Muscle of leg (tissue), 11 donors: ENCODE measurements around the gene SUSD1. TPM values are rescaled to one million over a fixed set of nuclear protein-coding genes. Genes with fewer than 3 reads are reported as not detected.

Source experiments
- DNase-seq: peaks from one replicate; pipeline ENCODE4 v3.0.0; 2013
- H3K27ac ChIP-seq: one replicate; pipeline ENCODE4 v1.5.1; 2013; ENCODE audit warnings: mild to moderate bottlenecking, low read length, control low read depth
- H3K27me3 ChIP-seq: one replicate; pipeline ENCODE4 v1.6.1; 2013; ENCODE audit warnings: low read length; ENCODE audit not compliant: control insufficient read depth, insufficient read depth
- H3K36me3 ChIP-seq: one replicate; pipeline ENCODE4 v1.6.1; 2013; ENCODE audit warnings: low read length; ENCODE audit not compliant: control insufficient read depth, insufficient read depth
- H3K4me1 ChIP-seq: one replicate; pipeline ENCODE4 v1.6.1; 2013; ENCODE audit warnings: low read length; ENCODE audit not compliant: control insufficient read depth, insufficient read depth
- H3K4me3 ChIP-seq: one replicate; pipeline ENCODE4 v1.5.1; 2013; ENCODE audit warnings: low read length, control low read depth
- H3K9me3 ChIP-seq: replicated peaks from 2 replicates; pipeline ENCODE4 v1.6.1; 2013; ENCODE audit warnings: low read depth, low read length; ENCODE audit not compliant: control insufficient read depth
- WGBS: methylation state at CpG from one replicate; pipeline ENCODE4 v1.1.5; 2013; ENCODE audit warnings: missing lambda C conversion rate; ENCODE audit not compliant: insufficient coverage; 5-methylcytosine and 5-hydroxymethylcytosine counted together
- polyA plus RNA-seq, 8 donors: library from polyadenylated mRNA; unstranded; fragments of 120-200 nt; gene quantifications; one replicate each; pipeline versions ENCODE4 v1.2.1 to v1.2.3, GENCODE V29; 2013; ENCODE audit warnings: inconsistent platforms in 1 of 8, low replicate concordance in 1 of 8; ENCODE audit not compliant: insufficient read length in 8 of 8, insufficient read depth in 1 of 8
- total RNA-seq: library from RNA; stranded (reverse); fragments of 120-200 nt; gene quantifications from one replicate; pipeline ENCODE4 v1.2.4, GENCODE V29; 2013

Gene SUSD1
- total and polyA plus RNA-seq, 9 donors: 5.9 to 15.0 (median 7.5) TPM

GRCh38 chr9:112005939-112006338 lies 169.2 kb downstream of the SUSD1 start:
- peaks cover 6% of the 10 kb centered on the region for H3K4me1 ChIP-seq
- DNase-seq: no peak

GRCh38 chr9:112003538-112003937 lies 171.6 kb downstream of the SUSD1 start:
- Histone ChIP-seq H3K9me3 (no peaks in the 10 kb centered on the region), H3K36me3 (no peaks in the 10 kb centered on the region), H3K27me3 (no peaks in the 10 kb centered on the region), H3K4me1 (peaks cover 6% of the 10 kb centered on the region), H3K4me3 (no peak overlapping the region), H3K27ac (no peak overlapping the region)
- no peak for DNase-seq
- WGBS: 100% methylated on average over 1 of the region's 4 CpGs

More at GRCh38 chr9:112005939-112006338, 169.2 kb downstream of the SUSD1 start:
- H3K27me3 ChIP-seq: no peaks in the 10 kb centered on the region
- no peak overlapping the region for H3K4me3 ChIP-seq
- H3K27ac ChIP-seq: no peak overlapping the region
- no peaks in the 10 kb centered on the region for H3K9me3 ChIP-seq
- WGBS: 40% methylated on average over 2 of the region's 8 CpGs
- H3K36me3 ChIP-seq: no peaks in the 10 kb centered on the region

GRCh38 chr9:112002847-112003457 lies 172.1 kb downstream of the SUSD1 start:
- no peak overlapping the region for H3K27ac ChIP-seq
- no peaks in the 10 kb centered on the region for H3K36me3 ChIP-seq
- no peak for DNase-seq
- no peaks in the 10 kb centered on the region for H3K27me3 ChIP-seq
- H3K4me1 ChIP-seq: peaks cover 6% of the 10 kb centered on the region
- WGBS: 85% methylated on average over 8 of the region's 11 CpGs
- no peak overlapping the region for H3K4me3 ChIP-seq
- H3K9me3 ChIP-seq: no peaks in the 10 kb centered on the region

GRCh38 chr9:112002131-112002846 lies 172.8 kb downstream of the SUSD1 start:
- Histone ChIP-seq H3K27ac (no peak overlapping the region), H3K27me3 (no peaks in the 10 kb centered on the region), H3K36me3 (no peaks in the 10 kb centered on the region), H3K9me3 (no peaks in the 10 kb centered on the region), H3K4me1 (peaks cover 6% of the 10 kb centered on the region), H3K4me3 (no peak overlapping the region)
- WGBS: 81% methylated on average over 8 of the region's 11 CpGs
- no peak for DNase-seq

- Histone ChIP-seq H3K9me3 (no peaks in the 10 kb centered on the region), H3K4me3 (no peak overlapping the region), H3K36me3 (no peaks in the 10 kb centered on the region), H3K27ac (no peak overlapping the region), H3K4me1 (peaks cover 1% of the 10 kb centered on the region), H3K27me3 (no peaks in the 10 kb centered on the region)
- WGBS: no CpG with 5 or more reads among the region's 3 CpGs
- no peak for DNase-seq
Observed at GRCh38 chr9:112000743-112001142, 174.4 kb downstream of the SUSD1 start.

GRCh38 chr9:111999319-111999718 lies 175.8 kb downstream of the SUSD1 start:
- H3K4me3 ChIP-seq: no peak overlapping the region
- no peak overlapping the region for H3K27ac ChIP-seq
- no peaks in the 10 kb centered on the region for H3K9me3 ChIP-seq
- WGBS: 40% methylated on average over 1 of the region's 3 CpGs
- no peaks in the 10 kb centered on the region for H3K4me1 ChIP-seq
- DNase-seq: no peak
- H3K36me3 ChIP-seq: no peaks in the 10 kb centered on the region
- H3K27me3 ChIP-seq: no peaks in the 10 kb centered on the region

- Histone ChIP-seq H3K4me1 (no peaks in the 10 kb centered on the region), H3K36me3 (no peaks in the 10 kb centered on the region), H3K9me3 (no peaks in the 10 kb centered on the region), H3K27me3 (no peaks in the 10 kb centered on the region), H3K27ac (no peak overlapping the region), H3K4me3 (no peak overlapping the region)
- WGBS: 92% methylated on average over 4 of the region's 5 CpGs
- no peak for DNase-seq
Observed at GRCh38 chr9:111997831-111998230, 177.3 kb downstream of the SUSD1 start.

- Histone ChIP-seq H3K9me3 (no peaks in the 10 kb centered on the region), H3K4me3 (no peak overlapping the region), H3K4me1 (no peaks in the 10 kb centered on the region), H3K27ac (no peak overlapping the region), H3K36me3 (no peaks in the 10 kb centered on the region), H3K27me3 (no peaks in the 10 kb centered on the region)
- 95% methylated on average over 4 of the region's 10 CpGs for WGBS
- no peak for DNase-seq
Observed at GRCh38 chr9:111994831-111995458, 180.2 kb downstream of the SUSD1 start.

GRCh38 chr9:111993319-111993718 lies 181.8 kb downstream of the SUSD1 start:
- H3K27ac ChIP-seq: no peak overlapping the region
- no peak overlapping the region for H3K4me3 ChIP-seq
- no peaks in the 10 kb centered on the region for H3K9me3 ChIP-seq
- no peaks in the 10 kb centered on the region for H3K4me1 ChIP-seq
- DNase-seq: no peak
- WGBS: no CpG with 5 or more reads among the region's 1 CpG
- no peaks in the 10 kb centered on the region for H3K27me3 ChIP-seq
- H3K36me3 ChIP-seq: no peaks in the 10 kb centered on the region

- DNase-seq: no peak
- Histone ChIP-seq H3K4me3 (no peak overlapping the region), H3K27ac (no peak overlapping the region), H3K9me3 (no peaks in the 10 kb centered on the region), H3K36me3 (no peaks in the 10 kb centered on the region), H3K27me3 (no peaks in the 10 kb centered on the region), H3K4me1 (no peaks in the 10 kb centered on the region)
- WGBS: no CpG with 5 or more reads among the region's 2 CpGs
Observed at GRCh38 chr9:111992523-111992922, 182.6 kb downstream of the SUSD1 start.
